H9 (cell line): ENCODE data around the gene DTNBP1. TPM values are rescaled to one million over a fixed set of nuclear protein-coding genes. Genes with fewer than 3 reads are reported as not detected.

Experiments used
- DNase-seq: peaks from one replicate; pipeline ENCODE4 v3.0.0-alpha.2; 2017
- H2AFZ ChIP-seq: one replicate; pipeline ENCODE4 v1.6.1; 2013; ENCODE audit warnings: mild to moderate bottlenecking, low read length, control low read depth, moderate library complexity
- H2AK5ac ChIP-seq: 2 replicates; pipeline ENCODE4 v1.6.1; 2013; ENCODE audit warnings: low read length, control low read depth, mixed read lengths; ENCODE audit not compliant: insufficient read length
- H2BK120ac ChIP-seq: one replicate; pipeline ENCODE4 v1.6.1; 2013; ENCODE audit warnings: low read depth, mild to moderate bottlenecking, low read length, control low read depth, inconsistent platforms; ENCODE audit not compliant: poor library complexity, severe bottlenecking
- H2BK12ac ChIP-seq: 2 replicates; pipeline ENCODE4 v1.6.1; 2013; ENCODE audit warnings: low read length, control low read depth, mixed read lengths, low read depth; ENCODE audit not compliant: insufficient read length
- H2BK15ac ChIP-seq: 2 replicates; pipeline ENCODE4 v1.6.1; 2013; ENCODE audit warnings: low read depth, low read length, control low read depth
- H2BK20ac ChIP-seq: one replicate; pipeline ENCODE4 v1.6.1; 2013; ENCODE audit warnings: low read depth, mild to moderate bottlenecking, low read length, control low read depth, inconsistent platforms; ENCODE audit not compliant: poor library complexity, severe bottlenecking
- H2BK5ac ChIP-seq: 2 replicates; pipeline ENCODE4 v1.6.1; 2013; ENCODE audit warnings: low read length, control low read depth, mixed read lengths; ENCODE audit not compliant: insufficient read length
- H3K14ac ChIP-seq: 2 replicates; pipeline ENCODE4 v1.6.1; 2013; ENCODE audit warnings: low read length, control low read depth; ENCODE audit not compliant: insufficient read depth
- H3K18ac ChIP-seq: 2 replicates; pipeline ENCODE4 v1.6.1; 2013; ENCODE audit warnings: low read depth, mild to moderate bottlenecking, mixed read lengths, low read length, control low read depth; ENCODE audit not compliant: insufficient read length
- H3K23ac ChIP-seq: 2 replicates; pipeline ENCODE4 v1.6.1; 2013; ENCODE audit warnings: low read length, control low read depth, mixed read lengths, low read depth; ENCODE audit not compliant: insufficient read length
- H3K23me2 ChIP-seq: 2 replicates; pipeline ENCODE4 v1.6.1; 2013; ENCODE audit warnings: low read depth, mild to moderate bottlenecking, mixed read lengths, low read length, control low read depth; ENCODE audit not compliant: insufficient read length, poor library complexity, severe bottlenecking
- H3K27ac ChIP-seq: 2 replicates; pipeline ENCODE4 v1.5.1; 2013; ENCODE audit warnings: low read length, control low read depth, mixed read lengths, low read depth; ENCODE audit not compliant: insufficient read length
- H3K27me3 ChIP-seq: 2 replicates; pipeline ENCODE4 v1.6.1; 2013; ENCODE audit warnings: low read length, control low read depth, inconsistent platforms; ENCODE audit not compliant: insufficient read depth
- H3K4ac ChIP-seq: 2 replicates; pipeline ENCODE4 v1.6.1; 2013; ENCODE audit warnings: low read depth, mild to moderate bottlenecking, control low read depth, inconsistent platforms, low read length, moderate library complexity
- H3K4me1 ChIP-seq: 2 replicates; pipeline ENCODE4 v1.6.1; 2013; ENCODE audit warnings: low read length, control low read depth, inconsistent platforms; ENCODE audit not compliant: insufficient read depth
- H3K4me2 ChIP-seq: 2 replicates; pipeline ENCODE4 v1.6.1; 2013; ENCODE audit warnings: low read length, control low read depth, mixed read lengths; ENCODE audit not compliant: insufficient read length, insufficient read depth
- H3K56ac ChIP-seq: 2 replicates; pipeline ENCODE4 v1.6.1; 2013; ENCODE audit warnings: low read depth, mild to moderate bottlenecking, mixed read lengths, low read length, control low read depth; ENCODE audit not compliant: insufficient read length
- H3K79me1 ChIP-seq: 2 replicates; pipeline ENCODE4 v1.6.1; 2013; ENCODE audit warnings: low read depth, mild to moderate bottlenecking, moderate library complexity, low read length, control low read depth, inconsistent platforms; ENCODE audit not compliant: insufficient read depth, poor library complexity, severe bottlenecking
- H3K79me2 ChIP-seq: 2 replicates; pipeline ENCODE4 v1.6.1; 2013; ENCODE audit warnings: low read length, control low read depth, inconsistent platforms; ENCODE audit not compliant: insufficient read depth
- H3K9ac ChIP-seq: 2 replicates; pipeline ENCODE4 v1.6.1; 2013; ENCODE audit warnings: low read length, control low read depth, mixed read lengths; ENCODE audit not compliant: insufficient read length; ENCODE audit errors: extremely low read depth
- H3K9me3 ChIP-seq: one replicate; pipeline ENCODE4 v1.6.1; 2013; ENCODE audit warnings: low read depth, low read length, inconsistent platforms; ENCODE audit not compliant: control insufficient read depth
- H3T11ph ChIP-seq: one replicate; pipeline ENCODE4 v1.6.1; 2013; ENCODE audit warnings: mild to moderate bottlenecking, low read length, control low read depth, inconsistent platforms
- H4K20me1 ChIP-seq: one replicate; pipeline ENCODE4 v1.6.1; 2013; ENCODE audit not compliant: control insufficient read depth, insufficient read length, insufficient read depth
- H4K5ac ChIP-seq: 2 replicates; pipeline ENCODE4 v1.6.1; 2013; ENCODE audit warnings: low read depth, mild to moderate bottlenecking, mixed read lengths, low read length, control low read depth; ENCODE audit not compliant: insufficient read length
- H4K8ac ChIP-seq: replicated peaks from 2 replicates; pipeline ENCODE4 v1.6.1; 2013; ENCODE audit warnings: low read length, control low read depth, mixed read lengths, low read depth; ENCODE audit not compliant: insufficient read length
- H4K91ac ChIP-seq: 2 replicates; pipeline ENCODE4 v1.6.1; 2013; ENCODE audit warnings: low read depth, mild to moderate bottlenecking, moderate library complexity, mixed read lengths, low read length, control low read depth; ENCODE audit not compliant: insufficient read length
- H3K27ac Mint-ChIP-seq, 3 experiments: 2 replicates in 2 of 3; 3 replicates in 1 of 3; pipeline ENCODE4 v1.8.0; 2020 to 2021; ENCODE audit warnings: mixed read lengths in 3 of 3, mild to moderate bottlenecking in 1 of 3, moderate library complexity in 1 of 3
- H3K27me3 Mint-ChIP-seq: 2 replicates; pipeline ENCODE4 v1.8.0; 2021; ENCODE audit warnings: low read depth, mild to moderate bottlenecking, moderate library complexity, mixed read lengths
- H3K36me3 Mint-ChIP-seq, 3 experiments: 2 replicates in 2 of 3; 3 replicates in 1 of 3; pipeline ENCODE4 v1.8.0; 2020 to 2021; ENCODE audit warnings: low read depth in 3 of 3, mixed read lengths in 3 of 3; ENCODE audit not compliant: insufficient read depth in 1 of 3
- H3K4me1 Mint-ChIP-seq, 2 experiments: 2 replicates each; pipeline ENCODE4 v1.8.0; 2020; ENCODE audit warnings: mixed read lengths in 2 of 2
- H3K4me3 Mint-ChIP-seq, 2 experiments: 2 replicates in 1 of 2; 3 replicates in 1 of 2; pipeline ENCODE4 v1.8.0; 2020 to 2021; ENCODE audit warnings: mild to moderate bottlenecking in 2 of 2, mixed read lengths in 2 of 2, moderate library complexity in 1 of 2
- H3K9me3 Mint-ChIP-seq, 2 experiments: 2 replicates in 1 of 2; 3 replicates in 1 of 2; pipeline ENCODE4 v1.8.0; 2020; ENCODE audit warnings: mild to moderate bottlenecking in 2 of 2, mixed read lengths in 2 of 2, moderate library complexity in 1 of 2
- CTCF ChIP-seq: fragments of 200-600 bp; sonication (generic); conservative IDR thresholded peaks from 3 replicates; pipeline ENCODE4 v1.8.0; 2021; ENCODE audit warnings: antibody characterized with exemption, mild to moderate bottlenecking
- WGBS: extraction: QIAGEN DNeasy Blood & Tissue Kit; methylation state at CpG from one replicate; pipeline ENCODE4 v1.1.7; 2013; ENCODE audit warnings: missing lambda C conversion rate, low lambda C conversion rate, mixed read lengths; ENCODE audit not compliant: insufficient read length; ENCODE audit errors: extremely low coverage; 5-methylcytosine and 5-hydroxymethylcytosine counted together
- total RNA-seq: library from RNA; stranded (reverse); gene quantifications from 2 replicates; pipeline ENCODE4 v1.2.1, GENCODE V29; 2021

Gene DTNBP1
- total RNA-seq, 1 experiment from 2014 or later = 12.9 TPM

GRCh38 chr6:15556711-15557110 is 106.1 kb downstream of the DTNBP1 start:
- no peaks in the 10 kb centered on the region for H3K9me3 ChIP-seq
- Mint-ChIP-seq H3K4me1 (peaks cover 31 to 35% of the 10 kb centered on the region in 2 experiments), H3K36me3 (peaks cover 0 to 10% (median 2%) of the 10 kb centered on the region in 3 experiments; a peak in 2 of 7 replicates), H3K4me3 (no peak overlapping the region), H3K9me3 (no peaks in the 10 kb centered on the region), H3K27me3 (no peaks in the 10 kb centered on the region; the same call in 1 of the 2 replicates), H3K27ac (no peak overlapping the region)
- no peak overlapping the region for H2AFZ ChIP-seq
- H3K23me2 ChIP-seq = no peaks in the 10 kb centered on the region
- no peak overlapping the region for H2BK20ac ChIP-seq
- H3T11ph ChIP-seq = no peak overlapping the region
- no peak overlapping the region for H3K27ac ChIP-seq
- no peak overlapping the region for H2AK5ac ChIP-seq
- no peak overlapping the region for H2BK5ac ChIP-seq
- peaks cover 3% of the 10 kb centered on the region; the same call in 1 of the 2 replicates for H3K4me1 ChIP-seq
- H3K4ac ChIP-seq = no peak overlapping the region
- no peak for DNase-seq
- no peak for TF ChIP-seq CTCF
- no peaks in the 10 kb centered on the region for H3K79me1 ChIP-seq
- H4K5ac ChIP-seq = no peak overlapping the region
- no peak overlapping the region for H2BK12ac ChIP-seq
- no peaks in the 10 kb centered on the region for H4K20me1 ChIP-seq
- no peaks in the 10 kb centered on the region for H3K79me2 ChIP-seq
- no peak overlapping the region for H3K18ac ChIP-seq
- no peak overlapping the region for H4K91ac ChIP-seq
- no peak overlapping the region for H2BK15ac ChIP-seq
- H3K56ac ChIP-seq = no peak overlapping the region
- H3K9ac ChIP-seq = no peak overlapping the region
- H3K27me3 ChIP-seq = no peaks in the 10 kb centered on the region; the same call in 1 of the 2 replicates
- no peak overlapping the region for H3K14ac ChIP-seq
- no CpG with 5 or more reads among the region's 1 CpG for WGBS
- H4K8ac ChIP-seq = no peak overlapping the region
- H2BK120ac ChIP-seq = no peak overlapping the region
- H3K23ac ChIP-seq = no peak overlapping the region
- no peak overlapping the region for H3K4me2 ChIP-seq
